ENCODE measurements around the gene ZNF280B. TPM values are rescaled to one million over a fixed set of nuclear protein-coding genes. Genes with fewer than 3 reads are reported as not detected.

The ZNF280B gene
- total and polyA plus RNA-seq, 9 of the 15 experiments (the other 6 are each of a cell fraction or from before 2014, with no cell fraction given) = 7.7 to 29.9 (median 20.0) TPM

DNA sequence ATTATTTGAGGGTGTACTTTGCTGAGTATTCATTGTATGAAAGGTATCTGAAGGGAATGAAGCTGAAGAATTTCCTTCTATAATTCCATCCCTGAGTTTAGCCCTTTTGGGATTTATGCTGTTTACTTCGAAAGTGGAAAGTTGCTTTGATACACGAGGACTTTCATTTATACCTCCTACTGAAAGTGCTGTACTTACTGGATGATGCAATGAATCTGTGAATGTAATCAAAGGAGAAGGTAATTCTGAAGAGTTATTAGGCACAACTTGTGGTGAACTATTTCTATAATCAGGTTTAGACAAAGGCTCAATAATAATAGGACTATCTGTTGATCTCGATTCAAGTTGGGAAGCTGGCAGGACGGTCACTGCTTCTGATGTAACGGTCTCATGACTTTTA is 19.8 kb downstream of the ZNF280B start (continued):
- TF ChIP-seq, protein P1, sequence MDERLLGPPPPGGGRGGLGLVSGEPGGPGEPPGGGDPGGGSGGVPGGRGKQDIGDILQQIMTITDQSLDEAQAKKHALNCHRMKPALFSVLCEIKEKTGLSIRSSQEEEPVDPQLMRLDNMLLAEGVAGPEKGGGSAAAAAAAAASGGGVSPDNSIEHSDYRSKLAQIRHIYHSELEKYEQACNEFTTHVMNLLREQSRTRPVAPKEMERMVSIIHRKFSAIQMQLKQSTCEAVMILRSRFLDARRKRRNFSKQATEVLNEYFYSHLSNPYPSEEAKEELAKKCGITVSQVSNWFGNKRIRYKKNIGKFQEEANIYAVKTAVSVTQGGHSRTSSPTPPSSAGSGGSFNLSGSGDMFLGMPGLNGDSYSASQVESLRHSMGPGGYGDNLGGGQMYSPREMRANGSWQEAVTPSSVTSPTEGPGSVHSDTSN (CRISPR knock-in tag; IDR thresholded peaks at IDR 0.05; ENCODE audit: low read depth) = no peak
- TF ChIP-seq, protein P1 (tag; conservative IDR thresholded peaks at IDR 0.05; ENCODE audit: low read depth) = no peak
- TF ChIP-seq ZC3H4 (CRISPR knock-in tag; IDR thresholded peaks at IDR 0.05; ENCODE audit: borderline replicate concordance) (no peak), TAL1 (IDR thresholded peaks at IDR 0.05) (no peak), CEBPG (CRISPR knock-in tag; IDR thresholded peaks at IDR 0.05) (peak; percentile 68; the same call in 1 of the 2 replicates), CEBPG (tag; conservative IDR thresholded peaks at IDR 0.05 in 1 of 2, IDR thresholded peaks at IDR 0.05 in 1 of 2) (peak in 1 of 2 experiments; percentile 89; a peak in 2 of 4 replicates), NFXL1 (CRISPR knock-in tag; IDR thresholded peaks at IDR 0.05) (no peak)
- TF ChIP-seq, protein P2, sequence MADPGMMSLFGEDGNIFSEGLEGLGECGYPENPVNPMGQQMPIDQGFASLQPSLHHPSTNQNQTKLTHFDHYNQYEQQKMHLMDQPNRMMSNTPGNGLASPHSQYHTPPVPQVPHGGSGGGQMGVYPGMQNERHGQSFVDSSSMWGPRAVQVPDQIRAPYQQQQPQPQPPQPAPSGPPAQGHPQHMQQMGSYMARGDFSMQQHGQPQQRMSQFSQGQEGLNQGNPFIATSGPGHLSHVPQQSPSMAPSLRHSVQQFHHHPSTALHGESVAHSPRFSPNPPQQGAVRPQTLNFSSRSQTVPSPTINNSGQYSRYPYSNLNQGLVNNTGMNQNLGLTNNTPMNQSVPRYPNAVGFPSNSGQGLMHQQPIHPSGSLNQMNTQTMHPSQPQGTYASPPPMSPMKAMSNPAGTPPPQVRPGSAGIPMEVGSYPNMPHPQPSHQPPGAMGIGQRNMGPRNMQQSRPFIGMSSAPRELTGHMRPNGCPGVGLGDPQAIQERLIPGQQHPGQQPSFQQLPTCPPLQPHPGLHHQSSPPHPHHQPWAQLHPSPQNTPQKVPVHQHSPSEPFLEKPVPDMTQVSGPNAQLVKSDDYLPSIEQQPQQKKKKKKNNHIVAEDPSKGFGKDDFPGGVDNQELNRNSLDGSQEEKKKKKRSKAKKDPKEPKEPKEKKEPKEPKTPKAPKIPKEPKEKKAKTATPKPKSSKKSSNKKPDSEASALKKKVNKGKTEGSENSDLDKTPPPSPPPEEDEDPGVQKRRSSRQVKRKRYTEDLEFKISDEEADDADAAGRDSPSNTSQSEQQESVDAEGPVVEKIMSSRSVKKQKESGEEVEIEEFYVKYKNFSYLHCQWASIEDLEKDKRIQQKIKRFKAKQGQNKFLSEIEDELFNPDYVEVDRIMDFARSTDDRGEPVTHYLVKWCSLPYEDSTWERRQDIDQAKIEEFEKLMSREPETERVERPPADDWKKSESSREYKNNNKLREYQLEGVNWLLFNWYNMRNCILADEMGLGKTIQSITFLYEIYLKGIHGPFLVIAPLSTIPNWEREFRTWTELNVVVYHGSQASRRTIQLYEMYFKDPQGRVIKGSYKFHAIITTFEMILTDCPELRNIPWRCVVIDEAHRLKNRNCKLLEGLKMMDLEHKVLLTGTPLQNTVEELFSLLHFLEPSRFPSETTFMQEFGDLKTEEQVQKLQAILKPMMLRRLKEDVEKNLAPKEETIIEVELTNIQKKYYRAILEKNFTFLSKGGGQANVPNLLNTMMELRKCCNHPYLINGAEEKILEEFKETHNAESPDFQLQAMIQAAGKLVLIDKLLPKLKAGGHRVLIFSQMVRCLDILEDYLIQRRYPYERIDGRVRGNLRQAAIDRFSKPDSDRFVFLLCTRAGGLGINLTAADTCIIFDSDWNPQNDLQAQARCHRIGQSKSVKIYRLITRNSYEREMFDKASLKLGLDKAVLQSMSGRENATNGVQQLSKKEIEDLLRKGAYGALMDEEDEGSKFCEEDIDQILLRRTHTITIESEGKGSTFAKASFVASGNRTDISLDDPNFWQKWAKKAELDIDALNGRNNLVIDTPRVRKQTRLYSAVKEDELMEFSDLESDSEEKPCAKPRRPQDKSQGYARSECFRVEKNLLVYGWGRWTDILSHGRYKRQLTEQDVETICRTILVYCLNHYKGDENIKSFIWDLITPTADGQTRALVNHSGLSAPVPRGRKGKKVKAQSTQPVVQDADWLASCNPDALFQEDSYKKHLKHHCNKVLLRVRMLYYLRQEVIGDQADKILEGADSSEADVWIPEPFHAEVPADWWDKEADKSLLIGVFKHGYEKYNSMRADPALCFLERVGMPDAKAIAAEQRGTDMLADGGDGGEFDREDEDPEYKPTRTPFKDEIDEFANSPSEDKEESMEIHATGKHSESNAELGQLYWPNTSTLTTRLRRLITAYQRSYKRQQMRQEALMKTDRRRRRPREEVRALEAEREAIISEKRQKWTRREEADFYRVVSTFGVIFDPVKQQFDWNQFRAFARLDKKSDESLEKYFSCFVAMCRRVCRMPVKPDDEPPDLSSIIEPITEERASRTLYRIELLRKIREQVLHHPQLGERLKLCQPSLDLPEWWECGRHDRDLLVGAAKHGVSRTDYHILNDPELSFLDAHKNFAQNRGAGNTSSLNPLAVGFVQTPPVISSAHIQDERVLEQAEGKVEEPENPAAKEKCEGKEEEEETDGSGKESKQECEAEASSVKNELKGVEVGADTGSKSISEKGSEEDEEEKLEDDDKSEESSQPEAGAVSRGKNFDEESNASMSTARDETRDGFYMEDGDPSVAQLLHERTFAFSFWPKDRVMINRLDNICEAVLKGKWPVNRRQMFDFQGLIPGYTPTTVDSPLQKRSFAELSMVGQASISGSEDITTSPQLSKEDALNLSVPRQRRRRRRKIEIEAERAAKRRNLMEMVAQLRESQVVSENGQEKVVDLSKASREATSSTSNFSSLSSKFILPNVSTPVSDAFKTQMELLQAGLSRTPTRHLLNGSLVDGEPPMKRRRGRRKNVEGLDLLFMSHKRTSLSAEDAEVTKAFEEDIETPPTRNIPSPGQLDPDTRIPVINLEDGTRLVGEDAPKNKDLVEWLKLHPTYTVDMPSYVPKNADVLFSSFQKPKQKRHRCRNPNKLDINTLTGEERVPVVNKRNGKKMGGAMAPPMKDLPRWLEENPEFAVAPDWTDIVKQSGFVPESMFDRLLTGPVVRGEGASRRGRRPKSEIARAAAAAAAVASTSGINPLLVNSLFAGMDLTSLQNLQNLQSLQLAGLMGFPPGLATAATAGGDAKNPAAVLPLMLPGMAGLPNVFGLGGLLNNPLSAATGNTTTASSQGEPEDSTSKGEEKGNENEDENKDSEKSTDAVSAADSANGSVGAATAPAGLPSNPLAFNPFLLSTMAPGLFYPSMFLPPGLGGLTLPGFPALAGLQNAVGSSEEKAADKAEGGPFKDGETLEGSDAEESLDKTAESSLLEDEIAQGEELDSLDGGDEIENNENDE (IDR thresholded peaks at IDR 0.05; ENCODE audit: low read depth, low read length) = no peak
- TF ChIP-seq, protein P3, sequence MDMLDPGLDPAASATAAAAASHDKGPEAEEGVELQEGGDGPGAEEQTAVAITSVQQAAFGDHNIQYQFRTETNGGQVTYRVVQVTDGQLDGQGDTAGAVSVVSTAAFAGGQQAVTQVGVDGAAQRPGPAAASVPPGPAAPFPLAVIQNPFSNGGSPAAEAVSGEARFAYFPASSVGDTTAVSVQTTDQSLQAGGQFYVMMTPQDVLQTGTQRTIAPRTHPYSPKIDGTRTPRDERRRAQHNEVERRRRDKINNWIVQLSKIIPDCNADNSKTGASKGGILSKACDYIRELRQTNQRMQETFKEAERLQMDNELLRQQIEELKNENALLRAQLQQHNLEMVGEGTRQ (CRISPR knock-in tag; IDR thresholded peaks at IDR 0.05) = no peak

Measured in K562 (cell line).